Keratinocyte (primary cell): ENCODE data around the gene GPR65. TPM values are rescaled to one million over a fixed set of nuclear protein-coding genes. Genes with fewer than 3 reads are reported as not detected.

ENCODE experiments used
- DNase-seq: peaks from one replicate; pipeline ENCODE4 v3.0.0-alpha.2; 2011; ENCODE audit warnings: low read depth, missing footprints, low spot score
- FAIRE-seq: peaks from 2 replicates; lab custom pipeline; 2011; peaks lifted over from hg19 to GRCh38; lab: Jason Lieb, UNC
- H2AFZ ChIP-seq: 2 replicates; pipeline ENCODE4 v1.6.0; 2012; ENCODE audit warnings: low read length, control low read depth, inconsistent platforms; ENCODE audit not compliant: control insufficient read depth
- H3K27ac ChIP-seq: 2 replicates; pipeline ENCODE4 v1.5.1; 2011; ENCODE audit warnings: low read length; ENCODE audit not compliant: control insufficient read depth, insufficient read depth
- H3K27me3 ChIP-seq: 3 replicates; pipeline ENCODE4 v1.6.0; 2011; ENCODE audit warnings: low read length; ENCODE audit not compliant: control insufficient read depth, insufficient read depth; ENCODE audit errors: extremely low read depth
- H3K36me3 ChIP-seq, 2 experiments: 2 replicates in 1 of 2; 3 replicates in 1 of 2; pipeline ENCODE4 v1.5.1; 2011; ENCODE audit warnings: low read length in 2 of 2, mild to moderate bottlenecking in 1 of 2; ENCODE audit not compliant: control insufficient read depth in 2 of 2, insufficient read depth in 2 of 2; ENCODE audit errors: extremely low read depth in 1 of 2
- H3K4me1 ChIP-seq: 3 replicates; pipeline ENCODE4 v1.5.1; 2011; ENCODE audit warnings: low read length; ENCODE audit not compliant: control insufficient read depth, insufficient read depth; ENCODE audit errors: extremely low read depth
- H3K4me2 ChIP-seq: 3 replicates; pipeline ENCODE4 v1.6.0; 2011; ENCODE audit warnings: low read depth, low read length; ENCODE audit not compliant: control insufficient read depth, insufficient read depth; ENCODE audit errors: extremely low read depth
- H3K4me3 ChIP-seq, 3 experiments: fragments of 200-600 bp in 1 of 3; sonication (generic) in 1 of 3; 2 replicates in 2 of 3; 3 replicates in 1 of 3; pipeline ENCODE4 v1.5.1; 2011 to 2016; ENCODE audit warnings: low read length in 3 of 3, mild to moderate bottlenecking in 3 of 3, control low read depth in 2 of 3, inconsistent platforms in 1 of 3, low read depth in 1 of 3, mixed read lengths in 1 of 3, mixed run types in 1 of 3, moderate library complexity in 1 of 3; ENCODE audit not compliant: control insufficient read depth in 2 of 3, insufficient read depth in 2 of 3; ENCODE audit errors: extremely low read depth in 1 of 3
- H3K79me2 ChIP-seq: 2 replicates; pipeline ENCODE4 v1.6.0; 2012; ENCODE audit warnings: low read length; ENCODE audit not compliant: control insufficient read depth, insufficient read depth
- H3K9ac ChIP-seq: 3 replicates; pipeline ENCODE4 v1.6.0; 2011; ENCODE audit warnings: low read length; ENCODE audit not compliant: control insufficient read depth, insufficient read depth; ENCODE audit errors: extremely low read depth
- H3K9me1 ChIP-seq: 3 replicates; pipeline ENCODE4 v1.6.0; 2011; ENCODE audit warnings: low read length; ENCODE audit not compliant: control insufficient read depth, insufficient read depth; ENCODE audit errors: extremely low read depth
- H3K9me3 ChIP-seq: 2 replicates; pipeline ENCODE4 v1.5.1; 2012; ENCODE audit warnings: low read depth, low read length; ENCODE audit not compliant: control insufficient read depth
- H4K20me1 ChIP-seq: 3 replicates; pipeline ENCODE4 v1.6.0; 2011; ENCODE audit warnings: low read length; ENCODE audit not compliant: control insufficient read depth, insufficient read depth; ENCODE audit errors: extremely low read depth
- EZH2 ChIP-seq: IDR thresholded peaks from one replicate; pipeline ENCODE4 v1.6.1; 2012; ENCODE audit warnings: inconsistent platforms, mild to moderate bottlenecking, low read length, moderate library complexity
- dilution Hi-C: fragments of 300-500 bp; cut with MboI; formaldehyde crosslinking; loops from one replicate; pipeline ENCODE4 v1.7.0; 2020; ENCODE audit warnings: low sequenced_read_pairs; ENCODE audit not compliant: extremely low pct_ligation_motif_present
- polyA plus RNA-seq, 5 experiments: library from polyadenylated mRNA; depleted of rRNA in 3 of 5; stranded (reverse) in 3 of 5; stranded (forward) in 1 of 5; unstranded in 1 of 5; fragments of >200 nt; gene quantifications; 1 replicate in 1 of 5; 2 replicates in 3 of 5; 3 replicates in 1 of 5; pipeline versions ENCODE4 v1.2.1 to v1.2.3, GENCODE V29; 2011 to 2012; ENCODE audit warnings: missing spikeins in 2 of 5, low read depth in 1 of 5, low replicate concordance in 1 of 5
- TF ChIP-seq, protein P1 (sequence below), 3 experiments: IDR thresholded peaks in 1 of 3; conservative IDR thresholded peaks in 1 of 3; optimal IDR thresholded peaks in 1 of 3; 2 replicates in 2 of 3; 3 replicates in 1 of 3; pipeline versions ENCODE3 to v1.5.1; 2011; ENCODE audit warnings: low read length in 3 of 3, mild to moderate bottlenecking in 3 of 3, moderate library complexity in 2 of 3, control low read depth in 1 of 3, inconsistent platforms in 1 of 3; ENCODE audit not compliant: insufficient read depth in 2 of 3; ENCODE audit errors: extremely low read depth in 1 of 3

Gene GPR65
- polyA plus RNA-seq, 1 donor (not counting 4 experiments of a cell fraction or from before 2014, with no cell fraction given) = not detected

DNA sequence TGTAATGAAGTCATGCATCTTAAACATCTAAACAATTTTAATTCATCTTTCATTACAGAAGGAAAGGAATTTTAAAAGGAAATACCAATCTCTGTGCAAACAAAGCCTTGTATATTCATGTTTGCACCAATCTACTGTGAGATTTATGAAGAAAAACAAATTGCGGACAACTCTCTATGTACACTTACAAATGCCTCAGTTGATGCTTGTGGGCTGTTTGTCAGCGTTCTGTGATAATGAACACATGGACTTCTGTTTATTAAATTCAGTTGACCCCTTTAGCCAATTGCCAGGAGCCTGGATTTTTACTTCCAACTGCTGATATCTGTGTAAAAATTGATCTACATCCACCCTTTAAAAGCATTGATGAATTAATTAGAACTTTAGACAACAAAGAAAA is 5.4 kb downstream of the GPR65 start:
- H3K27me3 ChIP-seq = no peaks in the 10 kb centered on the region
- DNase-seq = no peak
- H3K4me1 ChIP-seq = no peaks in the 10 kb centered on the region
- FAIRE-seq = no peak
- H3K9me1 ChIP-seq = no peaks in the 10 kb centered on the region
- H3K9ac ChIP-seq = no peak overlapping the region
- no peaks in the 10 kb centered on the region for H3K9me3 ChIP-seq
- H2AFZ ChIP-seq = no peak overlapping the region
- no peak overlapping the region for H3K4me2 ChIP-seq
- dilution Hi-C loops = no loop called here
- no peak overlapping the region for H3K27ac ChIP-seq
- H3K79me2 ChIP-seq = no peaks in the 10 kb centered on the region
- no peak overlapping the region for H3K4me3 ChIP-seq
- TF ChIP-seq EZH2 = no peak
- TF ChIP-seq, protein P1, sequence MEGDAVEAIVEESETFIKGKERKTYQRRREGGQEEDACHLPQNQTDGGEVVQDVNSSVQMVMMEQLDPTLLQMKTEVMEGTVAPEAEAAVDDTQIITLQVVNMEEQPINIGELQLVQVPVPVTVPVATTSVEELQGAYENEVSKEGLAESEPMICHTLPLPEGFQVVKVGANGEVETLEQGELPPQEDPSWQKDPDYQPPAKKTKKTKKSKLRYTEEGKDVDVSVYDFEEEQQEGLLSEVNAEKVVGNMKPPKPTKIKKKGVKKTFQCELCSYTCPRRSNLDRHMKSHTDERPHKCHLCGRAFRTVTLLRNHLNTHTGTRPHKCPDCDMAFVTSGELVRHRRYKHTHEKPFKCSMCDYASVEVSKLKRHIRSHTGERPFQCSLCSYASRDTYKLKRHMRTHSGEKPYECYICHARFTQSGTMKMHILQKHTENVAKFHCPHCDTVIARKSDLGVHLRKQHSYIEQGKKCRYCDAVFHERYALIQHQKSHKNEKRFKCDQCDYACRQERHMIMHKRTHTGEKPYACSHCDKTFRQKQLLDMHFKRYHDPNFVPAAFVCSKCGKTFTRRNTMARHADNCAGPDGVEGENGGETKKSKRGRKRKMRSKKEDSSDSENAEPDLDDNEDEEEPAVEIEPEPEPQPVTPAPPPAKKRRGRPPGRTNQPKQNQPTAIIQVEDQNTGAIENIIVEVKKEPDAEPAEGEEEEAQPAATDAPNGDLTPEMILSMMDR (optimal IDR thresholded peaks at IDR 0.05 in 1 of 3, IDR thresholded peaks at IDR 0.05 in 1 of 3, conservative IDR thresholded peaks at IDR 0.05 in 1 of 3; ENCODE audit: extremely low read depth in 1 of 3, insufficient read depth in 2 of 3, low read length in 3 of 3) = no peak
- no peaks in the 10 kb centered on the region for H4K20me1 ChIP-seq
- H3K36me3 ChIP-seq = no peaks in the 10 kb centered on the region

DNA sequence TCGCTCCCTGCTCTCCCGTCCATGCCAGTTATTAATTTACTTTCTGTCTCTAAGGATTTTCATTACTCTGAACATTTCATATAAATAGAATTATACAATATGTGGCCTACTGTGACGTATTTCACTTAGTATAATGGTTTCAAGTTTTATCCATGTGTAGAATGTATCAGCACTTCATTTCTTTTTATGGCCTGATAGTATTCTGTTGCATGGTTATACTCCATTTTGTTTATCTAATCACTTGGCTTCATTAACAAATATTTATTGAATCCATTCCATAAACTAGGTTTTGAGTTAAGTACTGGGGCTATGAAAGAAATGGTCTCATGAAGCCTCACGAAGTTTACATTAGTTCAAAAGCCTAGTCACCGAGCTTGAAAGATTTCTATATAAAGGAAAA is 7.6 kb downstream of the GPR65 start:
- H3K4me2 ChIP-seq = no peak overlapping the region
- H3K79me2 ChIP-seq = no peaks in the 10 kb centered on the region
- TF ChIP-seq EZH2 = no peak
- TF ChIP-seq, protein P1 (optimal IDR thresholded peaks at IDR 0.05 in 1 of 3, IDR thresholded peaks at IDR 0.05 in 1 of 3, conservative IDR thresholded peaks at IDR 0.05 in 1 of 3; ENCODE audit: extremely low read depth in 1 of 3, insufficient read depth in 2 of 3, low read length in 3 of 3) = no peak
- H3K4me3 ChIP-seq = no peak overlapping the region
- H3K4me1 ChIP-seq = no peaks in the 10 kb centered on the region
- no peaks in the 10 kb centered on the region for H4K20me1 ChIP-seq
- dilution Hi-C loops = no loop called here
- no peak overlapping the region for H2AFZ ChIP-seq
- no peaks in the 10 kb centered on the region for H3K27me3 ChIP-seq
- H3K9ac ChIP-seq = no peak overlapping the region
- DNase-seq (no peak), FAIRE-seq (no peak)
- no peaks in the 10 kb centered on the region for H3K36me3 ChIP-seq
- no peaks in the 10 kb centered on the region for H3K9me1 ChIP-seq
- H3K27ac ChIP-seq = no peak overlapping the region
- H3K9me3 ChIP-seq = no peaks in the 10 kb centered on the region
